GM12801 (cell line): ENCODE results near the gene RAB11A.

Experiments used
- CTCF ChIP-seq: IDR thresholded peaks from one replicate; pipeline ENCODE4 v1.5.1; 2011; ENCODE audit warnings: control low read depth; ENCODE audit not compliant: insufficient read length; ENCODE audit errors: extremely low read depth

RAB11A gene

GRCh38 chr15:65920825-65921309, 51.6 kb downstream of the RAB11A start:
- no peak for TF ChIP-seq CTCF

GRCh38 chr15:65921780-65922179, 52.5 kb downstream of the RAB11A start:
- no peak for TF ChIP-seq CTCF

GRCh38 chr15:65922621-65923020, 53.3 kb downstream of the RAB11A start:
- TF ChIP-seq CTCF, result no peak

- TF ChIP-seq CTCF, result no peak
Measured at GRCh38 chr15:65923264-65923663, 54.0 kb downstream of the RAB11A start.

GRCh38 chr15:65924004-65924403, 54.7 kb downstream of the RAB11A start:
- no peak for TF ChIP-seq CTCF

- no peak for TF ChIP-seq CTCF
Measured at GRCh38 chr15:65925338-65925737, 56.0 kb downstream of the RAB11A start.

- TF ChIP-seq CTCF, result no peak
Measured at GRCh38 chr15:65926459-65926858, 57.2 kb downstream of the RAB11A start.

GRCh38 chr15:65926899-65927298, 57.6 kb downstream of the RAB11A start:
- TF ChIP-seq CTCF, result no peak
